Activated naive CD8-positive, alpha-beta T cell treated with anti-CD3 and anti-CD28 coated beads, Interleukin-2, amount 50 U/mL, for 24 hours (primary cell): Measurements from ENCODE around the gene STK35.
"Not testable (repeated sequence)": the region's sequence is repeated elsewhere in the genome, so short reads cannot be mapped to it uniquely, and the experiment has no call there.

Experiments
- ATAC-seq: fragments of 150-1000 bp; cut with Tn5 transposase; one replicate; pipeline ENCODE4 v1.10.0; 2021
- DNase-seq: peaks from one replicate; pipeline ENCODE4 v3.0.0; 2021
- H3K27ac Mint-ChIP-seq: one replicate; pipeline ENCODE4 v1.8.0; 2021; ENCODE audit warnings: mild to moderate bottlenecking, mixed read lengths
- H3K27me3 Mint-ChIP-seq: one replicate; pipeline ENCODE4 v1.8.0; 2021; ENCODE audit warnings: mixed read lengths
- H3K36me3 Mint-ChIP-seq: one replicate; pipeline ENCODE4 v1.8.0; 2021; ENCODE audit warnings: low read depth, mixed read lengths
- H3K4me1 Mint-ChIP-seq: one replicate; pipeline ENCODE4 v1.8.0; 2021; ENCODE audit warnings: mixed read lengths
- H3K4me3 Mint-ChIP-seq: one replicate; pipeline ENCODE4 v1.8.0; 2021; ENCODE audit warnings: mild to moderate bottlenecking, moderate library complexity, mixed read lengths
- H3K9me3 Mint-ChIP-seq: one replicate; pipeline ENCODE4 v1.8.0; 2021; ENCODE audit warnings: mixed read lengths

STK35 gene

GRCh38 chr20:2170404-2170803, 68.8 kb downstream of the STK35 start:
- Mint-ChIP-seq H3K36me3 (no peaks in the 10 kb centered on the region), H3K27ac (no peak overlapping the region), H3K4me1 (peaks cover 2% of the 10 kb centered on the region), H3K4me3 (no peak overlapping the region), H3K27me3 (peaks cover 16% of the 10 kb centered on the region), H3K9me3 (no peaks in the 10 kb centered on the region)
- no peak for ATAC-seq
- no peak for DNase-seq

GRCh38 chr20:2171266-2171790, 69.7 kb downstream of the STK35 start:
- H3K4me3 Mint-ChIP-seq: no peak overlapping the region
- H3K4me1 Mint-ChIP-seq: peaks cover 2% of the 10 kb centered on the region
- H3K27me3 Mint-ChIP-seq: peaks cover 16% of the 10 kb centered on the region
- no peak overlapping the region for H3K27ac Mint-ChIP-seq
- H3K36me3 Mint-ChIP-seq: no peaks in the 10 kb centered on the region
- ATAC-seq (no peak), DNase-seq (no peak)
- no peaks in the 10 kb centered on the region for H3K9me3 Mint-ChIP-seq

DNA sequence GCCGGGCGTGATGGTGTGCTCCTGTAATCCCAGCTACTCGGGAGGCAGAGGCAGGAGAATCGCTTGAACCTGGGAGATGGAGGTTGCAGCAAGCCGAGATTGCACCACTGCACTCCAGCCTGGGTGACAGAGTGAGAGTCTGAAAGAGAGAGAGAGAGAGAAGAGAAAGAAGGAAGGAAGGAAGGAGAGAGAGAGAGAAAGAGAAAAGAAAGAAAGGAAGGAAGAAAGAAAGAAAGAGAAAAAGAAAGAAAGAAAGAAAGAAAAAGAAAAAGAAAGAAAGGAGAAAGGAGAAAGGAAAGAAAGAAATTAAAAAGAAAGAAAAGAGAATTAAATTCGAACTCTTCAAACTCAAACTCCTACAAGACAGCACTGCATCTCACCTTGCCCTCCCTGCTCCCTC, 70.2 kb downstream of the STK35 start:
- H3K36me3 Mint-ChIP-seq, ATAC-seq, DNase-seq, H3K9me3 Mint-ChIP-seq, H3K27ac Mint-ChIP-seq, H3K4me1 Mint-ChIP-seq, H3K4me3 Mint-ChIP-seq: not testable (repeated sequence)
- H3K27me3 Mint-ChIP-seq: peaks cover 16% of the 10 kb centered on the region

DNA sequence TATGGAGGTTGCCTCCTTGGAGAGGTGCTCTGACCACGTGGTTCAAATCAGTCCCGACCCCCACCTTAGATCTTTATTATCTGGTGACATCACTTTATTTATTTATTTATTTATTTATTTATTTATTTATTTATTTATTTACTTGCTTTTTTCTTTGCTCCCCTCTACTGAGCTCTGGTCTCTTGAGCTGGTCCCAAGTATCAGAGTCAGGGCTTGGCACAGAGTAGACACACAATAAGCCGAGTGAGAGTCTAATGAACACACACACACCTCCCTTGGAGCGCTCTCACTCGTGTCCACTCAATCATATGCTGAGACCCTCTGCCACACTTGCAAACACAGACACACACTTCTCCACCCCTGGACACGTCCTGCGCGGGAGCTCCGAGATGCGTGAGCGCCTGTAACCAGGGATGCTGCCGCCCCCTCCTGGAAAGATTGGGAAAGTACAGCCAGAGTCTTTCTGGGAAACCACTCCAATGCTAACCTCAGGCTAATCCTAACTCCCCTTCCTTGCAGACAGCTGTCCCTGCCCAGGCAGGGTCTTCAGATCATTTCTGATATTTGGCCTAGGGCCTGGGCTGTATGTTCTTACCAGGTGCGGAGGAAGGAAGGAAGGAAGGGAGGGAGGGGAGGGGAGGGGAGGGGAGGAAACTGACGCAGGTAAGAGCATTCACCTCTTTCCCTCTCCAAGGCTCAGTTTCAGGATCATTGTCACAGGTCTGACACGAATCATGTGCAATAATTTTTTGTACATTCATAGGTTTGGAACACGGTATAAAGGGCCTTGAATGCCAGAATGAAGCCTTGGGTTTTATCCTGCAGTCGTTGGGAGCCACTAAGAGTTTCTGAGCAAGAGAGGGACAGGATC, 70.9 kb downstream of the STK35 start:
- Mint-ChIP-seq H3K27ac (no peak overlapping the region), H3K36me3 (no peaks in the 10 kb centered on the region), H3K27me3 (peaks cover 19% of the 10 kb centered on the region), H3K4me1 (peaks cover 2% of the 10 kb centered on the region), H3K4me3 (no peak overlapping the region), H3K9me3 (no peaks in the 10 kb centered on the region)
- ATAC-seq (no peak), DNase-seq (peak; percentile 71)

DNA sequence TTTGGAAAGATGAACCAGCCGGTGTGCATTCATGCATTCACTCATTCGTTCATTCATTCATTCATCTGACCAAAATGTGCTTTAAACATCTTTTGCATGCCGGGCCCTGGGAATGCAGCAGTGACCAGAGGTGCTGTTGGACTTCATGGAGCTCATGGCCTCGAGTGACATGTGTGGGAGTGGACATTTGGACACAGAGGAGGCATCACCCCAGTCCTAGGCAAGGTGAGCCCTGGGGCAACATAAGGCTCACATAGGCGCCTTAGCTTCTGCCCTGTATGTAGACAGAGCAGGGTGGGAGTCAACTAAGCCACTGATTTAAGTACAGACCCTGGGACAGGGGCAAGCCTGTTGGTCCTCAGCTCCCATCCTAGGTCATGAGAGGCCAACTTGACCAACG, 71.6 kb downstream of the STK35 start:
- Mint-ChIP-seq H3K4me1 (peaks cover 2% of the 10 kb centered on the region), H3K36me3 (no peaks in the 10 kb centered on the region), H3K9me3 (no peaks in the 10 kb centered on the region), H3K27me3 (peaks cover 19% of the 10 kb centered on the region), H3K4me3 (no peak overlapping the region), H3K27ac (no peak overlapping the region)
- ATAC-seq (no peak), DNase-seq (no peak)

DNA sequence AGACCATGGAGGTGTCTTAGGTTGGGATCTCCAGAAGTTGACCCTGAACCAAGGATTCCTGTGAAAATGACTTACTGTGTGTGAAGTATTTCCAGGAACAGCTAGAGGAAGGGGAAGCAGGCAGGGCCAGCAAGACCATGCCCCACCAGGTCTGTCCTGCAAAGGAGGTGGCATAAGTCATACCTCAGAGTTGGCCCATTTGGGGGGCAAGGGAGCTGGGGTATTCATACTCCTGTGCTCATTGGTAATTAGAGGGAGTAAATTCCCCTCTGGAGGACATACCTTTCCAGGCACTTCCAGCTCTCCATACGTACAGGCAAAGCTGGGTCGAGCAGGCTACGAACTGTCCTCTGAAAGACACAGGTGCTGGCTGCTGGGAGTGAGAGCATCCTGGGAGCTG, 72.4 kb downstream of the STK35 start:
- DNase-seq (no peak), ATAC-seq (no peak)
- peaks cover 19% of the 10 kb centered on the region for H3K27me3 Mint-ChIP-seq
- peaks cover 2% of the 10 kb centered on the region for H3K4me1 Mint-ChIP-seq
- H3K27ac Mint-ChIP-seq: no peak overlapping the region
- no peaks in the 10 kb centered on the region for H3K9me3 Mint-ChIP-seq
- no peaks in the 10 kb centered on the region for H3K36me3 Mint-ChIP-seq
- H3K4me3 Mint-ChIP-seq: no peak overlapping the region

GRCh38 chr20:2176946-2177345, 75.3 kb downstream of the STK35 start:
- no peaks in the 10 kb centered on the region for H3K9me3 Mint-ChIP-seq
- no peak overlapping the region for H3K4me3 Mint-ChIP-seq
- ATAC-seq (no peak), DNase-seq (no peak)
- H3K4me1 Mint-ChIP-seq: peaks cover 2% of the 10 kb centered on the region
- H3K36me3 Mint-ChIP-seq: no peaks in the 10 kb centered on the region
- H3K27ac Mint-ChIP-seq: no peak overlapping the region
- H3K27me3 Mint-ChIP-seq: peaks cover 12% of the 10 kb centered on the region

GRCh38 chr20:2178318-2179232, 76.9 kb downstream of the STK35 start:
- peaks cover 5% of the 10 kb centered on the region for H3K27me3 Mint-ChIP-seq
- DNase-seq: no peak
- no peaks in the 10 kb centered on the region for H3K4me1 Mint-ChIP-seq
- no peaks in the 10 kb centered on the region for H3K36me3 Mint-ChIP-seq
- ATAC-seq: no peak
- H3K27ac Mint-ChIP-seq: no peak overlapping the region
- no peak overlapping the region for H3K4me3 Mint-ChIP-seq
- no peaks in the 10 kb centered on the region for H3K9me3 Mint-ChIP-seq

- H3K4me3 Mint-ChIP-seq: no peak overlapping the region
- peaks cover 4% of the 10 kb centered on the region for H3K27me3 Mint-ChIP-seq
- DNase-seq: no peak
- H3K9me3 Mint-ChIP-seq: no peaks in the 10 kb centered on the region
- H3K27ac Mint-ChIP-seq: no peak overlapping the region
- no peak for ATAC-seq
- no peaks in the 10 kb centered on the region for H3K36me3 Mint-ChIP-seq
- no peaks in the 10 kb centered on the region for H3K4me1 Mint-ChIP-seq
These were observed 77.6 kb downstream of the STK35 start for GRCh38 chr20:2179233-2179580.

GRCh38 chr20:2179949-2180348, 78.3 kb downstream of the STK35 start:
- ATAC-seq: no peak
- no peaks in the 10 kb centered on the region for H3K9me3 Mint-ChIP-seq

DNA sequence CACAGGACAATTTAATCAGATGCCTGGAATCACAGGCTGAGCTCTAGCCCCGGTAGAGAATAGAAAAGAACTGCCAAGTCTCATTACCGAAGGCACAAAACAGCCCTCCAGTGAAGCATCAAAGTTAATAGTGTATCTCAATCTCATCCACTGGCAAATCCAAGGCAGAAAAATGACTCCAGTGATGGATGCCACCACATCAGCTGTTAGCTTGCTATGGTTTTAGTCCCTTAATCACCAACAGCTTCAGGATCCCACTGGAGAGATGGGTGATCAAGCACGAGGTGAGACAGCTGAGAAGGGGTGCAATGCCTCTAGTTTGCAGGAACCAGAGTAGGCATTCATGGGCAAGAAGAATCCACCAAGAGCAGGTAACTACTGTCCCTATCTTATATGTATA, 81.8 kb downstream of the STK35 start:
- no peak for DNase-seq
- H3K4me1 Mint-ChIP-seq: no peaks in the 10 kb centered on the region
- H3K27ac Mint-ChIP-seq: no peak overlapping the region
- H3K36me3 Mint-ChIP-seq: peaks cover 2% of the 10 kb centered on the region
- H3K4me3 Mint-ChIP-seq: no peak overlapping the region
- ATAC-seq: no peak
- peaks cover 3% of the 10 kb centered on the region for H3K27me3 Mint-ChIP-seq
- H3K9me3 Mint-ChIP-seq: peaks cover 13% of the 10 kb centered on the region

More at GRCh38 chr20:2179949-2180348, 78.3 kb downstream of the STK35 start:
- Mint-ChIP-seq H3K27ac (no peak overlapping the region), H3K27me3 (peaks cover 4% of the 10 kb centered on the region), H3K4me1 (no peaks in the 10 kb centered on the region), H3K36me3 (no peaks in the 10 kb centered on the region), H3K4me3 (no peak overlapping the region)
- no peak for DNase-seq

- H3K36me3 Mint-ChIP-seq, H3K4me1 Mint-ChIP-seq, DNase-seq: not testable (repeated sequence)
These were observed 83.3 kb downstream of the STK35 start for GRCh38 chr20:2184933-2185332.

GRCh38 chr20:2195614-2196013, 94.0 kb downstream of the STK35 start:
- H3K9me3 Mint-ChIP-seq: no peaks in the 10 kb centered on the region
- peaks cover 18% of the 10 kb centered on the region for H3K27me3 Mint-ChIP-seq
- H3K4me3 Mint-ChIP-seq: no peak overlapping the region
- no peak for ATAC-seq
- no peak overlapping the region for H3K27ac Mint-ChIP-seq
- no peaks in the 10 kb centered on the region for H3K4me1 Mint-ChIP-seq
- H3K36me3 Mint-ChIP-seq: no peaks in the 10 kb centered on the region
- DNase-seq: no peak

More at GRCh38 chr20:2184933-2185332, 83.3 kb downstream of the STK35 start:
- H3K4me3 Mint-ChIP-seq, H3K27me3 Mint-ChIP-seq, H3K27ac Mint-ChIP-seq, ATAC-seq: not testable (repeated sequence)
- peaks cover 13% of the 10 kb centered on the region for H3K9me3 Mint-ChIP-seq

DNA sequence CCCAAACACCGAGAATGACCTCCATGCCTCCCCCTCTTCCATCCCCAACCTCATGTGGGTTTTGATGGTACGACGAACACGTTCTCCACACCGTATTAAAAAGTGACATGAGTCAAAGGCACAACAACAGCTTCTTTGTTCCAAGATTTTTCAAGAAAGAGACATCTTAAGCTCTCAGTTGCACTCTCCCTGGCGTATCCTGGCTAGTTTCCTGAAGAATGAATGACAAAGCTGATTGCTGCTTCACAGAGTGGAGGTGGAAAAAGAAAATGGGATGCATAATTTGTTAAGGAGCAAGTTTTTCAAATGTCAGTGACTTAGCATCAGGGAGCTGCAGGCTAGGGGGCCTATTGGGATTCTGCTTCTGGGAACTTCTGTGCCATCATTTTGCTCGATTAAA, 95.5 kb downstream of the STK35 start:
- Mint-ChIP-seq H3K27ac (no peak overlapping the region), H3K27me3 (peaks cover 14% of the 10 kb centered on the region), H3K36me3 (no peaks in the 10 kb centered on the region), H3K4me1 (no peaks in the 10 kb centered on the region), H3K4me3 (no peak overlapping the region), H3K9me3 (no peaks in the 10 kb centered on the region)
- DNase-seq: no peak
- no peak for ATAC-seq
